H1 (cell line): Measurements from ENCODE around the gene CCR3. TPM values are rescaled to one million over a fixed set of nuclear protein-coding genes. Genes with fewer than 3 reads are reported as not detected.

Experiments
- CTCF ChIA-PET: fragments of 300-600 bp; sonication (Branson Sonifier 250); formaldehyde crosslinking; loops from one replicate; lab custom pipeline; 2021; ENCODE audit not compliant: partially characterized antibody; lab: Charles Lee
- POLR2A ChIA-PET: fragments of 300-600 bp; sonication (Branson Sonifier 250); formaldehyde crosslinking; loops from one replicate; lab custom pipeline; 2021; ENCODE audit warnings: inconsistent platforms; ENCODE audit not compliant: partially characterized antibody; lab: Charles Lee
- DNase-seq, 2 experiments: peaks; one replicate each; pipeline versions ENCODE4 v3.0.0 to v3.0.0-alpha.2; 2010 to 2022; ENCODE audit warnings: low spot score in 2 of 2, low read depth in 1 of 2, mixed read lengths in 1 of 2
- FAIRE-seq: peaks from 2 replicates; lab custom pipeline; 2011; peaks lifted over from hg19 to GRCh38; lab: Jason Lieb, UNC
- H2AFZ ChIP-seq: 2 replicates; pipeline ENCODE4 v1.8.1; 2012; ENCODE audit warnings: low read length, inconsistent platforms
- H2AK5ac ChIP-seq: 2 replicates; pipeline ENCODE4 v1.6.1; 2013; ENCODE audit warnings: low read depth, low read length
- H2BK120ac ChIP-seq: replicated peaks from 2 replicates; pipeline ENCODE3; 2013; ENCODE audit warnings: low read depth, low read length, inconsistent platforms
- H2BK12ac ChIP-seq: 2 replicates; pipeline ENCODE4 v1.6.1; 2013; ENCODE audit warnings: low read depth, low read length
- H2BK15ac ChIP-seq: 2 replicates; pipeline ENCODE4 v1.6.1; 2013; ENCODE audit warnings: low read length
- H2BK20ac ChIP-seq: 2 replicates; pipeline ENCODE4 v1.6.1; 2013; ENCODE audit warnings: low read length
- H2BK5ac ChIP-seq: 2 replicates; pipeline ENCODE4 v1.6.1; 2013; ENCODE audit warnings: low read depth, low read length
- H3K14ac ChIP-seq: 2 replicates; pipeline ENCODE4 v1.6.1; 2013; ENCODE audit warnings: inconsistent platforms; ENCODE audit not compliant: insufficient read length
- H3K18ac ChIP-seq: 2 replicates; pipeline ENCODE4 v1.6.1; 2013; ENCODE audit warnings: low read length; ENCODE audit errors: extremely low read depth
- H3K23ac ChIP-seq: 2 replicates; pipeline ENCODE4 v1.6.1; 2013; ENCODE audit warnings: inconsistent platforms; ENCODE audit not compliant: insufficient read length
- H3K23me2 ChIP-seq: 2 replicates; pipeline ENCODE4 v1.6.1; 2013; ENCODE audit warnings: low read depth, low read length
- H3K27ac ChIP-seq: 2 replicates; pipeline ENCODE4 v1.6.1; 2011; ENCODE audit warnings: low read depth, low read length, inconsistent platforms
- H3K27me3 ChIP-seq, 4 experiments: replicated peaks in 1 of 4; 1 replicate in 1 of 4; 2 replicates in 3 of 4; pipeline versions ENCODE4 v1.6.1 to v1.8.1; 2011 to 2013; ENCODE audit warnings: low read length in 3 of 4, mild to moderate bottlenecking in 3 of 4, inconsistent platforms in 2 of 4, mixed read lengths in 2 of 4, moderate library complexity in 1 of 4; ENCODE audit not compliant: control insufficient read depth in 3 of 4, insufficient read depth in 3 of 4; ENCODE audit errors: extremely low read depth in 1 of 4
- H3K36me3 ChIP-seq, 4 experiments: 2 replicates each; pipeline versions ENCODE4 v1.6.1 to v1.8.1; 2011 to 2013; ENCODE audit warnings: mild to moderate bottlenecking in 4 of 4, low read length in 3 of 4, moderate library complexity in 2 of 4, control low read depth in 1 of 4, inconsistent platforms in 1 of 4; ENCODE audit not compliant: insufficient read depth in 4 of 4, control insufficient read depth in 2 of 4
- H3K4ac ChIP-seq: replicated peaks from 2 replicates; pipeline ENCODE3; 2013; ENCODE audit warnings: low read length, low read depth, mixed read lengths, inconsistent platforms; ENCODE audit not compliant: insufficient read length
- H3K4me1 ChIP-seq, 4 experiments: replicated peaks in 1 of 4; 1 replicate in 1 of 4; 2 replicates in 3 of 4; pipeline versions ENCODE4 v1.6.1 to v1.8.1; 2011 to 2013; ENCODE audit warnings: low read length in 3 of 4, inconsistent platforms in 2 of 4, mixed read lengths in 1 of 4; ENCODE audit not compliant: insufficient read depth in 4 of 4, control insufficient read depth in 3 of 4
- H3K4me2 ChIP-seq, 2 experiments: 2 replicates each; pipeline versions ENCODE4 v1.6.1 to v1.8.1; 2011 to 2013; ENCODE audit warnings: low read depth in 2 of 2, low read length in 2 of 2, control low read depth in 1 of 2, inconsistent platforms in 1 of 2, mild to moderate bottlenecking in 1 of 2; ENCODE audit not compliant: insufficient read depth in 1 of 2
- H3K4me3 ChIP-seq, 4 experiments: fragments of 200-600, 300-600 bp in 1 of 4; sonication (generic), shearing (Covaris generic), sonication (Bioruptor Twin) in 1 of 4; 2 replicates each; pipeline versions ENCODE4 v1.5.1 to v1.8.1; 2011 to 2016; ENCODE audit warnings: low read length in 4 of 4, low read depth in 3 of 4, control low read depth in 2 of 4, inconsistent platforms in 2 of 4, mild to moderate bottlenecking in 2 of 4, mixed read lengths in 1 of 4, moderate library complexity in 1 of 4; ENCODE audit not compliant: insufficient read depth in 2 of 4; ENCODE audit errors: extremely low read depth in 1 of 4
- H3K56ac ChIP-seq: replicated peaks from 2 replicates; pipeline ENCODE3; 2013; ENCODE audit warnings: low read depth, mild to moderate bottlenecking, mixed read lengths, low read length, inconsistent platforms; ENCODE audit not compliant: insufficient read length
- H3K79me1 ChIP-seq: 2 replicates; pipeline ENCODE4 v1.6.1; 2013; ENCODE audit warnings: low read depth, low read length, control low read depth
- H3K79me2 ChIP-seq, 2 experiments: 2 replicates each; pipeline versions ENCODE4 v1.6.1 to v1.8.1; 2012 to 2013; ENCODE audit warnings: low read length in 2 of 2, mild to moderate bottlenecking in 2 of 2, inconsistent platforms in 1 of 2; ENCODE audit not compliant: insufficient read depth in 2 of 2, control insufficient read depth in 1 of 2
- H3K9ac ChIP-seq, 4 experiments: replicated peaks in 1 of 4; 1 replicate in 1 of 4; 2 replicates in 3 of 4; pipeline versions ENCODE4 v1.6.1 to v1.8.1; 2011 to 2013; ENCODE audit warnings: low read depth in 3 of 4, low read length in 3 of 4, control low read depth in 2 of 4, mild to moderate bottlenecking in 2 of 4, moderate library complexity in 2 of 4, inconsistent platforms in 1 of 4; ENCODE audit errors: extremely low read depth in 1 of 4
- H3K9me3 ChIP-seq, 2 experiments: 2 replicates each; pipeline versions ENCODE4 v1.6.1 to v1.8.1; 2012 to 2013; ENCODE audit warnings: mild to moderate bottlenecking in 2 of 2, moderate library complexity in 2 of 2, control low read depth in 1 of 2, inconsistent platforms in 1 of 2, low read depth in 1 of 2, low read length in 1 of 2, mixed read lengths in 1 of 2; ENCODE audit not compliant: insufficient read depth in 2 of 2
- H4K20me1 ChIP-seq, 2 experiments: replicated peaks in 1 of 2; 2 replicates each; pipeline versions ENCODE3 to v1.8.1; 2011 to 2013; ENCODE audit warnings: inconsistent platforms in 2 of 2, low read length in 2 of 2, mild to moderate bottlenecking in 1 of 2; ENCODE audit not compliant: insufficient read depth in 2 of 2, control insufficient read depth in 1 of 2
- H4K5ac ChIP-seq: 2 replicates; pipeline ENCODE4 v1.6.1; 2013; ENCODE audit warnings: low read length, low read depth, mixed read lengths, inconsistent platforms; ENCODE audit not compliant: insufficient read length
- H4K8ac ChIP-seq: 2 replicates; pipeline ENCODE4 v1.8.0; 2013; ENCODE audit warnings: mild to moderate bottlenecking, moderate library complexity, low read length, inconsistent platforms; ENCODE audit not compliant: insufficient read depth; ENCODE audit errors: extremely low read depth
- H4K91ac ChIP-seq: replicated peaks from 2 replicates; pipeline ENCODE3; 2013; ENCODE audit warnings: low read length, mixed read lengths, inconsistent platforms; ENCODE audit not compliant: insufficient read length
- BCL11A ChIP-seq, 2 experiments: IDR thresholded peaks; one replicate each; pipeline ENCODE4 v1.6.1; 2011; ENCODE audit warnings: low read depth in 2 of 2, low read length in 2 of 2, mild to moderate bottlenecking in 2 of 2
- CBX5 ChIP-seq: fragments of 300-800, 300-1000 bp; sonication (generic); IDR thresholded peaks from 2 replicates; pipeline ENCODE4 v1.7.1; 2016; ENCODE audit warnings: antibody characterized with exemption, low read length, low read depth
- CHD1 ChIP-seq: IDR thresholded peaks from 2 replicates; pipeline ENCODE4 v1.6.1; 2012; ENCODE audit warnings: low read depth, low read length, improper control_type of control experiment
- CTBP2 ChIP-seq: IDR thresholded peaks from 2 replicates; pipeline ENCODE4 v1.7.0; 2011; ENCODE audit warnings: borderline replicate concordance, mild to moderate bottlenecking, moderate library complexity, mixed read lengths, low read length; ENCODE audit not compliant: insufficient read depth, insufficient read length
- EGR1 ChIP-seq: IDR thresholded peaks from 2 replicates; pipeline ENCODE4 v1.6.1; 2011; ENCODE audit warnings: low read depth, low read length, borderline replicate concordance
- GTF2F1 ChIP-seq: IDR thresholded peaks from 2 replicates; pipeline ENCODE4 v1.6.1; 2012; ENCODE audit warnings: low read depth, low read length, improper control_type of control experiment, borderline replicate concordance
- JUN ChIP-seq: IDR thresholded peaks from 2 replicates; pipeline ENCODE4 v1.6.1; 2011; ENCODE audit warnings: low read depth, mild to moderate bottlenecking, improper control_type of control experiment, low read length
- KDM1A ChIP-seq: fragments of 200-600, 300-600 bp; sonication (generic); IDR thresholded peaks from 2 replicates; pipeline ENCODE4 v1.7.1; 2016; ENCODE audit warnings: mild to moderate bottlenecking, low read length, borderline replicate concordance
- SIN3A ChIP-seq, 2 experiments: IDR thresholded peaks in 1 of 2; conservative IDR thresholded peaks in 1 of 2; 2 replicates each; pipeline ENCODE4 v1.6.1; 2011 to 2012; ENCODE audit warnings: low read length in 2 of 2, improper control_type of control experiment in 1 of 2, low read depth in 1 of 2, mild to moderate bottlenecking in 1 of 2
- SP4 ChIP-seq: IDR thresholded peaks from 2 replicates; pipeline ENCODE4 v1.6.1; 2012; ENCODE audit warnings: low read length, inconsistent platforms
- TEAD4 ChIP-seq: IDR thresholded peaks from 2 replicates; pipeline ENCODE4 v1.6.1; 2012; ENCODE audit warnings: low read depth, low read length, inconsistent platforms, mixed read lengths
- ZNF274 ChIP-seq: IDR thresholded peaks from 2 replicates; pipeline ENCODE4 v1.7.0; 2012; ENCODE audit warnings: low read length, borderline replicate concordance; ENCODE audit errors: extremely low read depth
- polyA plus RNA-seq, 7 experiments: library from polyadenylated mRNA; depleted of rRNA in 3 of 7; stranded (reverse) in 5 of 7; unstranded in 2 of 7; fragments of >200 nt in 5 of 7; fragments of 200-250 nt in 2 of 7; gene quantifications; 1 replicate in 5 of 7; 2 replicates in 1 of 7; 4 replicates in 1 of 7; pipeline versions ENCODE4 v1.2.1 to v1.2.3, GENCODE V29; 2011 to 2013; ENCODE audit warnings: missing spikeins in 2 of 7, mixed read lengths in 2 of 7
- total RNA-seq: library from RNA; stranded (reverse); fragmentation: NEBNext Ultra II Directional; extraction: Animal tissue kit (Norgen Biotek cat#: 25700); gene quantifications from 2 replicates; pipeline ENCODE4 v1.2.1, GENCODE V29; 2021
- TF ChIP-seq, protein P1 (sequence below), 3 experiments: IDR thresholded peaks; 1 replicate in 2 of 3; 2 replicates in 1 of 3; pipeline versions ENCODE4 v1.5.1 to v1.6.1; 2011; ENCODE audit warnings: low read length in 3 of 3, mild to moderate bottlenecking in 3 of 3, inconsistent platforms in 2 of 3, low read depth in 1 of 3, moderate library complexity in 1 of 3; ENCODE audit not compliant: insufficient read depth in 1 of 3; ENCODE audit errors: control extremely low read depth in 1 of 3

The CCR3 gene
- total and polyA plus RNA-seq, 2 of the 8 experiments (the other 6 are each of a cell fraction or from before 2014, with no cell fraction given): not detected

DNA sequence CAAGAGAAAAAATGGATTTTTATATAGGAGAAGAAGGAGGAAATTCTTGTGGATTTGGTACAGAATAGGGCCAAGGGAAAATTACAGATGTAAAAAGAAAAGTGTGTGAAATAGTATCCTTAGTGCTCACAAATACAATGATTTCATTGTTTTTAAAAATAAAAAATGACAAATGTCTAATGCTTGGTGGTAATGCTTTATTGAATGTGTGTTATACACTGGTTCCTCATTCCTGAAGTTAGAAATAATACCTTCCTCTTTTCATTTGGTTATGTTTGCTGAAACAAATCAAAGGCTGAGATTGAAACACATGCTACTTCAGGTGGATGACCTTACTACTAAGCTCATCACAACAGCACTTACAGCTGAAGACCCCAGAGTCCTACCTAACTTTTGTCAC, 73.9 kb downstream of the CCR3 start:
- FAIRE-seq: no peak
- CTCF ChIA-PET: interaction anchor here (1.2 kb wide), 1 partner anchor 101 kb away, joined by 3 read pairs; no protein-coding TSS in a partner anchor
- no peak for TF ChIP-seq CHD1
- no peak for TF ChIP-seq CBX5
- TF ChIP-seq, protein P1, sequence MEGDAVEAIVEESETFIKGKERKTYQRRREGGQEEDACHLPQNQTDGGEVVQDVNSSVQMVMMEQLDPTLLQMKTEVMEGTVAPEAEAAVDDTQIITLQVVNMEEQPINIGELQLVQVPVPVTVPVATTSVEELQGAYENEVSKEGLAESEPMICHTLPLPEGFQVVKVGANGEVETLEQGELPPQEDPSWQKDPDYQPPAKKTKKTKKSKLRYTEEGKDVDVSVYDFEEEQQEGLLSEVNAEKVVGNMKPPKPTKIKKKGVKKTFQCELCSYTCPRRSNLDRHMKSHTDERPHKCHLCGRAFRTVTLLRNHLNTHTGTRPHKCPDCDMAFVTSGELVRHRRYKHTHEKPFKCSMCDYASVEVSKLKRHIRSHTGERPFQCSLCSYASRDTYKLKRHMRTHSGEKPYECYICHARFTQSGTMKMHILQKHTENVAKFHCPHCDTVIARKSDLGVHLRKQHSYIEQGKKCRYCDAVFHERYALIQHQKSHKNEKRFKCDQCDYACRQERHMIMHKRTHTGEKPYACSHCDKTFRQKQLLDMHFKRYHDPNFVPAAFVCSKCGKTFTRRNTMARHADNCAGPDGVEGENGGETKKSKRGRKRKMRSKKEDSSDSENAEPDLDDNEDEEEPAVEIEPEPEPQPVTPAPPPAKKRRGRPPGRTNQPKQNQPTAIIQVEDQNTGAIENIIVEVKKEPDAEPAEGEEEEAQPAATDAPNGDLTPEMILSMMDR (IDR thresholded peaks at IDR 0.05; ENCODE audit: control extremely low read depth in 1 of 3, insufficient read depth in 1 of 3, low read depth in 1 of 3, low read length in 3 of 3): no peak
- no peak for TF ChIP-seq KDM1A
- TF ChIP-seq JUN: no peak
- no peak for TF ChIP-seq CTBP2
- TF ChIP-seq ZNF274: no peak
- TF ChIP-seq TEAD4: no peak
- no peak for TF ChIP-seq BCL11A (IDR thresholded peaks at IDR 0.05; ENCODE audit: low read depth in 2 of 2, low read length in 2 of 2)
- TF ChIP-seq GTF2F1: no peak
- TF ChIP-seq EGR1: no peak
- TF ChIP-seq SIN3A (conservative IDR thresholded peaks at IDR 0.05 in 1 of 2, IDR thresholded peaks at IDR 0.05 in 1 of 2; ENCODE audit: low read depth in 1 of 2, low read length in 2 of 2): no peak
- TF ChIP-seq SP4: no peak

More for the DNA sequence above, 73.9 kb downstream of the CCR3 start:
- H3K4me2 ChIP-seq: no peak overlapping the region
- DNase-seq: no peak
- no peak overlapping the region for H3K27ac ChIP-seq
- POLR2A ChIA-PET: no interaction called here
- H2AFZ ChIP-seq: no peak overlapping the region
- no peaks in the 10 kb centered on the region for H3K36me3 ChIP-seq
- no peak overlapping the region for H2BK120ac ChIP-seq
- no peaks in the 10 kb centered on the region for H4K20me1 ChIP-seq
- no peak overlapping the region for H4K5ac ChIP-seq
- H3K9me3 ChIP-seq: peaks cover 0 to 9% of the 10 kb centered on the region in 2 experiments; a peak in 2 of 4 replicates
- H3K18ac ChIP-seq: no peak overlapping the region
- no peaks in the 10 kb centered on the region; the same call in 1 of the 2 replicates for H3K79me1 ChIP-seq
- no peaks in the 10 kb centered on the region for H3K23me2 ChIP-seq
- no peak overlapping the region for H2BK15ac ChIP-seq
- no peak overlapping the region for H3K9ac ChIP-seq
- H3K23ac ChIP-seq: no peak overlapping the region
- H3K4ac ChIP-seq: no peak overlapping the region
- H2AK5ac ChIP-seq: no peak overlapping the region
- no peak overlapping the region for H4K91ac ChIP-seq
- H3K4me1 ChIP-seq: peaks cover 0 to 2% (median under 1%) of the 10 kb centered on the region in 4 experiments; a peak in 1 of 7 replicates
- no peaks in the 10 kb centered on the region for H3K27me3 ChIP-seq
- no peak overlapping the region for H3K14ac ChIP-seq
- no peak overlapping the region for H2BK20ac ChIP-seq
- H3K4me3 ChIP-seq: no peak overlapping the region
- no peak overlapping the region for H2BK12ac ChIP-seq
- H4K8ac ChIP-seq: no peak overlapping the region
- no peaks in the 10 kb centered on the region for H3K79me2 ChIP-seq
- H2BK5ac ChIP-seq: no peak overlapping the region
- H3K56ac ChIP-seq: no peak overlapping the region
